Erythroblast (primary cell): ENCODE data around the gene CRHR2.

Experiments
- GATA1 ChIP-seq: IDR thresholded peaks from 2 replicates; pipeline ENCODE4 v1.6.1; 2011; ENCODE audit warnings: low read depth, mild to moderate bottlenecking, control low read depth, low read length, moderate library complexity
- POLR2A ChIP-seq: IDR thresholded peaks from 2 replicates; pipeline ENCODE4 v1.6.1; 2011; ENCODE audit warnings: mild to moderate bottlenecking, low read length

GRCh38 chr7:30717181-30717580, 34.9 kb upstream of the CRHR2 start:
- TF ChIP-seq POLR2A, result no peak
- TF ChIP-seq GATA1, result no peak
